AG20443 (cell line): ENCODE measurements around the gene FAM110A.
"Not testable (repeated sequence)": the region's sequence is repeated elsewhere in the genome, so short reads cannot be mapped to it uniquely, and the experiment has no call there.

Source experiments
- DNase-seq: peaks from one replicate; pipeline ENCODE4 v3.0.0; 2012; ENCODE audit warnings: low spot score, mixed read lengths

The FAM110A gene

DNA sequence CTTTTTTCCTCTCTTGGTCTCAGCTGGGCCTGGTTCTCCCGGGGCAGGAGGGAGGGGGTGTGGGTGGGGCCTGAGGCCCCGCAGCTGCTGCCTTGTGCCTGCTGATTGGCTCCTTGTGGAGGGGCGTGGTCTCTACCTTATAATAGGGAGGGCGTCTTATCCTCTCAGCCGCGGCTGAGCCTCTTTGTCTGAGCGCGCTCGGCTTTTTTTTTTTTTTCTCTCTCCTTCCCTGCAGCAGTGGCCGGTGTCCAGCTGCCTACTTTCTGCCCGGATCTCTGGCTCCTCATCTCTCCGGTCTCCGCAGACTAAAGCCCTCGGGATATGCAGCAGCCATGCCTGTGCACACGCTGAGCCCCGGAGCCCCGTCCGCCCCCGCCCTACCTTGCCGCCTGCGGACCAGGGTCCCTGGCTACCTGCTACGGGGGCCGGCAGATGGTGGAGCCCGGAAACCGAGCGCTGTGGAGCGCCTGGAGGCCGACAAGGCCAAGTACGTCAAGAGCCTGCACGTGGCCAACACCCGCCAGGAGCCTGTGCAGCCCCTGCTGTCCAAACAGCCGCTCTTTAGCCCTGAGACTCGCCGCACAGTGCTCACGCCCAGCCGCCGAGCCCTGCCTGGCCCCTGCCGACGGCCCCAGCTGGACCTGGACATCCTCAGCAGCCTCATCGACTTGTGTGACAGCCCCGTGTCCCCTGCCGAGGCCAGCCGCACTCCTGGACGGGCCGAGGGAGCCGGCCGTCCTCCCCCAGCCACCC lies 11.1 kb downstream of the FAM110A start:
- DNase-seq, result peak; percentile 97

DNA sequence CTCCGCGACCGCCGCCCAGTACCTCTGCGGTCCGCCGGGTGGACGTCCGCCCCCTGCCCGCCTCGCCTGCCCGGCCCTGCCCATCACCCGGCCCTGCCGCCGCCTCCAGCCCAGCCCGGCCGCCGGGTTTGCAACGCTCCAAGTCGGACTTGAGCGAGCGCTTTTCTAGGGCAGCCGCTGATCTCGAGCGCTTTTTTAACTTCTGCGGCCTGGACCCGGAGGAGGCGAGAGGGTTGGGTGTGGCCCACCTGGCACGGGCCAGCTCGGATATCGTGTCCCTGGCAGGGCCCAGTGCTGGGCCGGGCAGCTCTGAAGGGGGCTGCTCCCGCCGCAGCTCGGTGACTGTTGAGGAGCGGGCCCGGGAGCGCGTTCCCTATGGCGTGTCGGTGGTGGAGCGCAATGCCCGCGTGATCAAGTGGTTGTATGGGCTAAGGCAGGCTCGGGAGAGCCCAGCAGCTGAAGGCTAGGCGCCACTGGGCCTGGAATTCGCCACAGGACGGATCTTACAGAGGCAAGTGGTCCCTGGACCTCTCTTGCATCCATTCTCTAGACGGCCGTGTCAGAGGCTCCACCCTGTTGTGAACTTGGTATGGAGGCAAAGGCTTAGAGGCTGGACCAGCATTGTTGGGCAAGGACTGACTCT lies 11.8 kb downstream of the FAM110A start:
- no peak for DNase-seq

DNA sequence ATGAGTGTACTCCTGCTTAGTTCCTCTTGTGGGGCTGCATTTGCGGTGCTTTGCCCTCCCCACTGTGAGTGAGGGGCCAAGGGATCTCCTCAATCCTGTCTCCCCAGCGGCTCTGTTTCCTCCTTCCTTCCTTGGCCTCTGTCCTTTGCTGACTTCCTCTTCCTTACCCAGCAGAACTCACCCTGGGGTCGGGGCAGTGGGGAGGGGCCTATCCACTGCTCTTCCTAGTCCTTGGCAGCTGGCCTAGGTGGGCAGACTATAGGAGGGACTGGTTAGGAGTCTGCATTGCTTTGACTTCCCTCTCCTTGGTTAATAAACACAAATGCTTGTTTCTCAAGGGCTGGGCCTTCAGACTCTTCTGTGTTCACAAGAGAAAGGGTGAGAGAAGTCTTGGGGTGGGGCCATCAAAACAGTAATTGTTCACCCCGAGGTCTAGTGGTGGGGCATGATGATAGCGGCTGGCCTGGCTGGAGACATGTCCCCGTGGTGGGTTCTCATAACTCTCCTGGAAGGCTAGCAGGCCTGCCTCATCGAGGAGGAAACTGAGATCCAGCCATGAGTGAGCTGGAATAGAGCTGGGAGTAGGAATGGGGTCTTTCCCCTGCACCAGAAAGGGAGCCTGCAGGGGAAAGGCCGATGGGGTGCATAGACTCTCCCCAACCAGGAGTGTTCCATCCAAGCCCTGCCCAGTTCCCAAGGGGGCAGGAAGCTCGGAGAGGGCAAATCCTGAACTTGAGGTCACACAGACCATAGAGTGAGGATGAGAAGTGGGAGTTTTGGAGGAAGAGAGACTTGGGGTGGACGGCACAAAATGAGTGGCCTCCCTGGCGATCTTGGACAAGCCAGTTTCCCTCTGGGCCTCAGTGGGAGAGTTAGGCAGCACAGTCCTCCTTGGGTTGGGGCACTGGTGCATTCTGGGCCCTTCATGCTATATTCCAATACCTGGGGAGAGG lies 12.7 kb downstream of the FAM110A start:
- no peak for DNase-seq

DNA sequence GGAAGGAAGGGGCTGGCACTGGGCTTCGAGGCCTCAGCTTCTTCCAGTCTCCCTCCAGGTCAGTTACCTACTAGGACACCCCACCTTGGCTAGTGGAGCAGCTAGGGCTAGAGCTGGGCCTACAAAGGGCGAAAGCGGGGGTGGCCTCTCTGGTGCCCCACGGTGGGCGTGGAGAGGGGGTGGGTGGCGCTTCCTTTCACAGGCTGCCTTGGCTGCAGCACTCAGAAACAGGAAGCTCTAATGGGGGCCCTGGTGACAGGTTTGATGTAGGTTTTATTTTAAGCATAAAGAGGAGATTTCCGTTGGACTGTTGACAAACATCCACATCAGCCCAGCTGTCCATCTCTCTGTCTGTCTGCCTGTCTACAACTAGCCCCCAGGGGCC lies 13.4 kb downstream of the FAM110A start:
- no peak for DNase-seq

DNA sequence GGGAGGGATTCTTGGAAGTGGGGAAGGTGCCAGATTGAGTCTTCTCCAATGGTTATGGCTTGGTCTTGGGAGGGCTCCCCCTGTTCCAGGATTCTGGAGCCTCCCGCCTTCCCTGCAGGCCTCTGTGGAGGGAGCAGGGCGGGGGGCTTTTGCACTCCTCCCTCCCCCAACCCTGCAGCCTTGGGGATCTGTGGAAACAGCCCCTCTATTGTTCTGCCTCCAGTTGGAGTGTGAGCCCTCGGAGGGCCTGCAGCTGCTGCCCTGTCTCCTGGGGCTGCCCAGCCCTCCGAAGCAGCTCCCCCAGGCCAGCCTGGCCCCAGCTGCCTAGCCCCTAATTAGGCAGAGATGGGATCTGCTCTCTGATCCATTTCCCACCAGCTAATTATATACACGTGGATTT lies 14.7 kb downstream of the FAM110A start:
- DNase-seq, result no peak

DNA sequence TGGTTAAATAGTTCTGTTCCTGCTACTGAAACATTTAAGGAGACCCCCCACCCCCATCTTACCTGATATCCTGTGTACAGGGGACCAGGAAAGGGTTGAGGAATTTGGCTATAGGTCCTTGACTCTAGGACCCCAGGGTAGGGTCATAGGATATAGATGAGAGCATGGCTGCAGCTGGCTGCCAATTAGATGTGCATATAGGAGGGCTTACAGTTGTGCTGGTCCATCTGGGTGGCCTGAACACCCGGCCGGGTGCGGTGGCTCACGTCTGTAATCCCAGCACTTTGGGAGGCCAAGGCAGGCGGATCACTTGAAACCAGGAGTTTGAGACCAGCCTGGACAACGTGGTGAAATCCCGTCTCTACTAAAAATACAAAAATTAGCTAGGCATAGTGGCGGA lies 15.2 kb downstream of the FAM110A start:
- not testable (repeated sequence) for DNase-seq

DNA sequence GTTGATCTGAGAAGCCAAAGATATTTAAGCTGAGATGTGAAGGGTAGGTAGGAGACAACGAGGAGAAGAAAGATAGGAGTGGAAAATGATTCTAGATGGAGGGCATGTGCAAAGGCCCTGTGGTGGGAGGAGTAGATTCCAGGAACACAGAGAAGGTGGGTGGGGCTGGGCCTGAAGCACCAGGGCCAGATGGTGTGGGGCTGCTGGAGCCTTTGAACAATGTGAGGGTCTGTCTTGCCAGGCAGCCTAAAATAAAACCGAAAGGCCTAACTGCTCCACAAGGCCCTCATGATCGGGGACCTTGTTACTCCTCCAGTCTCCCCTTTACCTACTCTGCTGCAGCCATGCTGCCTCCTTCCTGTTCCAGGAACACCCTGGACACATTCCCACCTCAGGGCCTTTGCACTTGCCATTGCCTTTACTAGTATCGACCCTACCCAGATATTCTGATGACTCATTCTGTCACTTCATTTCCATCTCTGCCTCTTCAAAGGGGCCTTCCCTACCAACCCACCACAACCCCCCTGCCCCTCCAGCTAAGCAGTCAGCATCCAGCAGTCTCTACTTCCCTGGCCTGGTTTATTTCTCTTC lies 20.0 kb downstream of the FAM110A start:
- DNase-seq, result no peak

DNA sequence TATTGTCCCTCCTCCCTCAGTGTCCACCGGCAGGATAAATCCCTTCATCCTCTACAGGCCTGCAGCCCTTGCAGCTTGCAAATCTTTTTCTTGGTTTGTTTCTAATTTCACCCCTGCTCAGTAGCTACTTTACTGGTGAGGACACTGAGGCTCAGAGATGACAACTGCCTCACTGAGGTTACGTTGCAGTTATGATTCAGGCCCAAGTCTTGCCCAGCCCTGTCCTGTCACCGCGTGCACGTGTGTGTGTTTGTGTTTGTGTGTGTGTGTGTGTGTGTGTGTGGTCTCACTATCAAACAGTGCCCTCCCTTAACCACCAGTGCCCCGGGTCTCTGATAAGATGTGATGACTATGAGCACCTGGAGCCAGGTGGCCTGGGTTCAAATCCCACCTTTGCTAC lies 21.1 kb downstream of the FAM110A start:
- no peak for DNase-seq

DNA sequence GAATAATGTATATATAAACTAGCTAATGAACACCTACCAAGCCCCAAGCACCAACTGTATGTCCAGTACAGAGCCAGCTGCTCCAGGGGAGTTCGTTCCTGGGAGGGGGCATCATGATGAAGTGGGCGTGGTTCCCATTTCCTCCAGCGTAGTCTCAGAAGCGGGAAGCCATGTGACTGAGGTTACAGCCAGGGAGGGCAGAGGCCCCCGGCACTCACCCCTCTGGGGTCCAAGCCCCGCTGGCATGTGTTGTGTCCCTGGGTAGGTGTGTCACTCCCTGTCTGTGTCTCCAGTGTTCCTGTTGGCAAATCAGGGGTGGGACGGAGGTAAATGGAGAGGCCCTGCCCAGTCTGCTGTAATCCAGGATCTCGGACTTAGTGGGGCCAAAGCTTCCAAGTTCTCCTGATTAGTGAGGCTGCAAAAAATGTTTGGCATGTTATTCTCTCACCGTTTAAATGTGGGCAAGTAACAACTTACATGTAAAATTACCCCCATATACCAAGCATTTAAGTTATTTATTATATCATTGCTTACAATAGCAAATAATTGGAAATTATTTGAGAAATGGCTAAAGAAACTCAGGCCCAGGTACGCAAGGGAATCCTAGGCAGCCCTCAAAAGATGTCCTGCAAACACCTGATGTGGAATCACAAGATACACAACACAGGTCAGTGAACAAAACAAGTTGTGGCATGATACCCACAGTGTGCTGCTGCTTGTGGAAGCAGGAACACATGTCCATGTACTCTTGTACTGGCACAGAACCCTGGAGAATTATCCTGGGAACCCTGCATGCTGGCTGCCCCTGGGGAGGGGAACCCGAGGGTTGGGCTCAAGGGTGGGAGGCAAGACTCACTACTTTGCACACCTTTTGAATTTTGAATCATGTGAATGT lies 22.2 kb downstream of the FAM110A start:
- DNase-seq, result no peak

DNA sequence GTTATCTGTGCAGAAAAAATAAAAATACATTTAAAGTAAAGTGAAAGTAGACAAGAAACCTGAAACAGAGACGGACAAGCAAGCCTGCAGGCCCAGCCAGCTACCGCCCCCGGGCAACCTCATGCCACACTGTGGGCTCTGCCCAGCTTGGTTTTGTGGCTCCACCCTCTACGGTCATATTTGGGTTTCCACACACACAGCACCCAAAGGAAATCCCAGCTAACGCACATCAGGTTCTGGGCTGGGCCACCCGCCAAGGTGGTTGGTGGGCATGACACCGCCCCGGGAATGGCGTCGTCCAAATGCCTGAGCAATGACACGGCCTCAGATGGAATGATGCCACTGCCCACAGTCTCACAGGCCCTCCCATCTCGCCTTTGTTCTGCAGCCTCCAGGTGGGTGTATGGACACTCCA lies 22.9 kb downstream of the FAM110A start:
- DNase-seq, result peak; percentile 82

DNA sequence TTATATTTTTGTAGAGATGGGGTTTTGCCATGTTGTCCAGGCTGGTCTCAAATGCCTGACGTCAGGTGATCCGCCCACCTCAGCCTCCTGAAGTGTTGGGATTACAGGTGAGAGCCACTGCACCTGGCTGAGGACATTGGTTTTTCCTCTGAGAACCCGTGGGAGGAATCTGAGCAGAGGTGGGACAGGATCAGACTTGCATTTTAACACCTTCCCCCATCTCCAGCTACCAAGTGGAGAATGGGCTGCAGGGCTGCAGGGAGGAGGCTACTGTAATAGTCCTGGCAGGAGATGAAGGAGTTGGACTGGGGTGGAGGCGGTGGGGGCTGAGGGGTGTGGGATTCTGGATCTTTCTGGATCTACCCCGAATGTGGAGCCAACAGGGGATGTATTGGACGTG lies 24.5 kb downstream of the FAM110A start:
- DNase-seq, result no peak

DNA sequence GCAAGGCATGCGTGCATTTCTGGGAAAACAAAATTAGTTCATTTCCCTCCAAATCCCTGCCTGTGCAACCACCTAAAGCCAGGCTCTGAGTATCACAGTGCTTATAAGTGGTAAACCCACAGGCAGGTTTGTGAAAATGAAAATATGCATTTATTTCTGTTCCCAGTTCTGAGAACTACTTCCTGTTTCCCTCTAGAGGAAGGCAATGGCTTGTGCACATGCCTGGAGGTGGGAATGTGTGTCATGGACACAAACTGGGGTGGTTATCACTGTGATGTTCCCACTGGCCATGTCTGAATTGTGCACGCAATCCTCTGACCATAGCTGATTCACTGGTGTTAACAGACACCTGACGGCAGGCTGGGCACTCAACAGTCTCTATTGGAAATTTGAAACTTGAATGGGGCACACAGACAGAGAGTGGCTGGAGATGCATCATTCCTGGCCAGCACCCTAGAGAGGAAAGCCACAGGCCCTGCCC lies 26.3 kb downstream of the FAM110A start:
- DNase-seq, result peak; percentile 49

DNA sequence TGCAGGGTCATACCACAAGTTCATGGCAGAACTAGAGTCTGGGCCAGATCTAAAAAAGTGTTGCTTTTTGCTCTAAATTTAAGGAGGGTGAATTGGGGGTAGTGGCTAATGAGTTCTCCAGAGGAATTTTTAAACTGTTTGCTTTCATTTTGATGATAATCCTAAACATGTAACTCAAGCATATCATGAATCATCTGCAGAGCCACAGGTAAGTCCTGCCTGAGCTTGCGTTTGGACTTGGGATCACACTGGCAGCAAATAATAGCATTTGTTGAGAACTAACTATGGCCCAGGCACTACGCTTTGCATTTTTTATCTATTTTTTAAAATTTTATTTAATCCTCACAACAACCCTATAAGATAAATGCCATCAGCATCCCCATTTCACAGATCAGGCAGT lies 27.4 kb downstream of the FAM110A start:
- DNase-seq, result no peak

DNA sequence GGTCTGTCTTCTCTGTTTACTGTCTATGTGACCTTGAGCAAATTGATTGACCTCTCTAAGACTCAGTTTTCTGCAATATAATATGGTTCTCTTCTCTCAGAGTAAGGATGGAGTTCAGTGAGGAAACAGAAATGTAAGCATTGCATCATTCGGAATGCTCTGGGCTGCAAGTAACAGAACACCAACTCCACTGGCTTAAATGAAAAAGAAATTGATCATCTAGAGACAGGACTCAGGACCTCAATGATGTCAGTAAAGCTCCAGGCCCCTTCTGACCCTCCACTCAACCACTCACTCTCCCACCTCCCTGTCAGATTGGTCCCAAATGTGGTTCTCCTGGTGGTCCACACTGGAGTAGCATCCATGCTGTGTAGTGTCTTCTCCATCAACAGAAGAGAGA lies 31.9 kb downstream of the FAM110A start:
- DNase-seq, result no peak

DNA sequence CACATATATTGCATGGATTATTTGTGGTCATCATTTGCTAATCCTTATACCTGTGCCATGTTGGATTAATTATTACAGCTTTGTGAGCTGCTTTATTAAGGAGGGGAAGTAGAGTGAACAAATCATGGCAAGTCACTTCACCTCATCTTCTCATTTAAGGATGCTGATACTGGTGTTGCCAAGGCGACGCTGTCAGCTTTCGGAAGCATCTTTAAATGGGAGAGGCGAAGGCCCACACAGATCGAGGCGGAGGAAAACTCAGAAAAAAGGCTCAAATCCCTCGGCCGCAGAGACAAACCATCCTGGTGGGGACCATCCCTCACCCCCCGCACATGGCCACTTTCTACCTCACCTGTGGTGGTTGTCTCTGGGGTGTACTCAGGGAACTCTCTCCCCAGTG lies 34.8 kb downstream of the FAM110A start:
- no peak for DNase-seq

DNA sequence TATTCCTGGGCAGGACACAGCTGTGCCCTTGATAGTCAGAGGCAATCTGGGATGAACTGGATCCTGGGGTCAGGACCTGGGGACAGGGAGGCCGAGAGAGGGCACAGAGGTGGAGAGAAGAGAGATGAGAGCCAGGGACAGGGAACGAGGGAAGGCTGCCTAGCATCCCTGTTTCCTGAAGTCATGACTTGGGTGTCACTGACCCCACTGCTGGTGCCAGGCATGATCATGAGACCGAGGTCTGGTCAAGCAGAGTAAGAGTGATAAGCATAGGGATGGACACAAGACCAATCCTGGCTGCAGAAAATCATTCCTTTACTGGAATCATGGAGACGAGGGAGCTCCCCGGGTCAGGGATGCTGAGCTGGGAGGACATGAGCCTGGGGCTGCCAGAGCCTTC lies 36.1 kb downstream of the FAM110A start:
- no peak for DNase-seq

DNA sequence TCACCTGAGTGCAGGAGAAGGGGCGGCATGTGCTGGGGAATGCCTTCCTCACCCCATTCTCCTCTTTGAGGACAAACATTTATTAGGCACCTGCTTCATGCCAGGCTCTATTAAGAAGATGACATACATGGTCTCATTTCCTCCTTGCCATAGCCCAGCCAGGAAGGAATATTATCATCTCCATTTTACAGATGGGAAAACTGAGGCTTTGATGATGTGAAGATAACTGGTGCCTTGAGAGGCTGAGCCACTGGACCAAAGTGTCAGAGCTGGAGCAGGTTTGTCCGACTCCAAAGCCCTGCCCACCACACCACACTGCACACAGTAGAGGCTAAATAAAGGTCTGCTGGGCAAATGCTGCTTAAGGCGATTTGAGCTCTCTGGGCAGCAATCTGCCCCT lies 37.2 kb downstream of the FAM110A start:
- no peak for DNase-seq

DNA sequence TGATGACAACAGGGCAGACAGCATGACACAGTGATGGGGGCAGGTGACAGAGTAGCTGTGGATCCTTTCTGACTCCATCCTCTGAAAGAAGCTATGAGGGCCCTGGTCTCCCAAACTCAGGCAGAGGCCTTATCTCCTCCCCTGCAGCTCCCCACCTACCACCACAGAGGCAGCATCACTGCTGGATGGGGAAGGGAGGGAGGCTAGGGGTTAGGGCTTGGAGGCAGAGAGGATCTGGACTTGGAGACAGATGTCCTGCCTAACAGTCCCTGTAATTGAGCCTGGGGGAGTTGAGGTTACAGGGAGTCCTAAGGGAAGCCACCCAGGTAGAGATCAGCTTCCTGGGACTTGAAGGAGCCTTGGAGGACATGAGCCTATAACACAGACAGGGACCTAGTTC lies 37.9 kb downstream of the FAM110A start:
- DNase-seq, result no peak

DNA sequence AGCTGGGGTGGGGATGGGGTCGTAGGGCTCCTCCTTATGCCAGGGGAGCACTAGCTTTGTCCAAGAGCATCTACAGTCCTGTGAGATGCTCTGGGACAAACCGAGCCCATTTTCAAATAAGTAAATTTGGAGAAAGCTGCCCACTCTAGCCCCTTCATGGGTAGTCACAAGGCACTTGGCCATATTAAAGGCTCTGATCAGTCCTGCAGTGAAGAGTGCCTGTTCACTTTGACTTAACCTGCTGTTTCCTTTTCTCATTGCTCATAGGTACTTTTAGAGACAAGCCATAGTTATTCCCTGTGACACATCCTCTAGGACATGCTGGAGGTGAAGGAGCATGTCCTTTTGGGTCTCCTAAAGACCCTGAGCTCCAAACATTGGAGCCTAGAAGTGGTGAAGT lies 38.4 kb downstream of the FAM110A start:
- no peak for DNase-seq

DNA sequence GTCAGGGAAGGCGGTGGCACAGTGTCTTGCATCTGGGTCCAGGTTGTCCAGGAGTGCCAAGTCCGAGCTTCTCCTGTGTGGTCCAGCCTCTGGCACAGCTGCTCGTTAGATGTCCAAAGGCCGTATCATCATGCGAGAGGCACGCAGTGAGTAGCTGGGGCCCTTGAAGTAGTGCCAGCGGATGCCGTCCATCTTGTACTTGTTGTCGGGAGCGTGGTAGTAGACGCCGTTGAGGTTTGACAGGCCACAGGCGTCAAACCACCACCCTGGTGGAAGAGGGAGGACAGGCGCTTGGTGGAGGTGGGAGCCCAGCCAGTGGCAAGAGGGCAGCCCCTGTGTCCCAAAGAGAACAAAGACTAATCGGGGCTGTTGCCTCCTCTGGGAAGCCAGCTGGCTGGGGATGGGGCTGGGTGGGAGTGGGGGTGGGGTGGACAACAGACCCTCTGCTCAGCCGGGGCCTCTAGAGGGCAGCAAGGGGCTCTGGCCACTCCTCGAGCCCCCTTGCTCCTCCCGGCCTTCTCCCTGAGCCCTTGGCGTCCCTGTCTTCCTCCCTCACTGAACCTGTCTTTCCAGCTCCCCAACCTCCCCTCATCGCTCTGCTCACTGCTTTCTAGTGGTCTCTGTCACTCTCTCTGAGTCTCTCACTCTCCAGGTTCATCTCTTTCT lies 39.5 kb downstream of the FAM110A start:
- DNase-seq, result no peak
